Hepatocyte (in vitro differentiated cells): ENCODE measurements around the gene RPL18. TPM values are rescaled to one million over a fixed set of nuclear protein-coding genes. Genes with fewer than 3 reads are reported as not detected.

Experiments used
- DNase-seq: peaks from one replicate; pipeline ENCODE4 v3.0.0-alpha.2; 2016; ENCODE audit warnings: low spot score
- H2AFZ ChIP-seq: fragments of 200-600 bp; sonication (generic); 2 replicates; pipeline ENCODE4 v1.6.0; 2016; ENCODE audit warnings: antibody characterized with exemption, mild to moderate bottlenecking
- H3K27ac ChIP-seq: fragments of 200-600 bp; sonication (generic); 2 replicates; pipeline ENCODE4 v1.5.1; 2016; ENCODE audit warnings: mild to moderate bottlenecking
- H3K27me3 ChIP-seq: fragments of 200-600 bp; sonication (generic); 2 replicates; pipeline ENCODE4 v1.6.1; 2016
- H3K36me3 ChIP-seq: fragments of 200-600 bp; sonication (generic); replicated peaks from 2 replicates; pipeline ENCODE4 v1.5.1; 2016; ENCODE audit warnings: low read depth; ENCODE audit not compliant: insufficient read depth
- H3K4me1 ChIP-seq: fragments of 200-600 bp; sonication (generic); 2 replicates; pipeline ENCODE4 v1.5.1; 2016; ENCODE audit warnings: mild to moderate bottlenecking, moderate library complexity; ENCODE audit not compliant: insufficient read depth
- H3K4me2 ChIP-seq: fragments of 200-600 bp; sonication (generic); 2 replicates; pipeline ENCODE4 v1.6.0; 2016
- H3K4me3 ChIP-seq: fragments of 200-600 bp; sonication (generic); 2 replicates; pipeline ENCODE4 v1.5.1; 2016; ENCODE audit warnings: mild to moderate bottlenecking
- H3K79me2 ChIP-seq: fragments of 200-600 bp; sonication (generic); 2 replicates; pipeline ENCODE4 v1.6.0; 2017; ENCODE audit warnings: mild to moderate bottlenecking
- H3K9me2 ChIP-seq: fragments of 200-600 bp; sonication (generic); replicated peaks from 2 replicates; pipeline ENCODE4 v1.6.0; 2017; ENCODE audit warnings: mild to moderate bottlenecking; ENCODE audit not compliant: insufficient read depth
- H3K9me3 ChIP-seq: fragments of 200-600 bp; sonication (generic); 2 replicates; pipeline ENCODE4 v1.5.1; 2016; ENCODE audit warnings: low read depth, mild to moderate bottlenecking
- H4K20me1 ChIP-seq: fragments of 200-600 bp; sonication (generic); 2 replicates; pipeline ENCODE4 v1.6.0; 2016; ENCODE audit warnings: mild to moderate bottlenecking; ENCODE audit not compliant: insufficient read depth, poor library complexity, severe bottlenecking
- EZH2 ChIP-seq: fragments of 200-600 bp; sonication (generic); IDR thresholded peaks from 2 replicates; pipeline ENCODE4 v1.6.1; 2016; ENCODE audit warnings: antibody characterized with exemption, mild to moderate bottlenecking, borderline replicate concordance
- EZH2phosphoT487 ChIP-seq: fragments of 200-600 bp; sonication (generic); IDR thresholded peaks from one replicate; pipeline ENCODE4 v1.6.1; 2018; ENCODE audit warnings: antibody characterized with exemption, mild to moderate bottlenecking, low read depth, moderate library complexity; ENCODE audit not compliant: unreplicated experiment, severe bottlenecking
- WGBS: methylation state at CpG from one replicate; pipeline ENCODE4 v1.1.6; 2016; ENCODE audit warnings: low lambda C conversion rate; ENCODE audit errors: missing lambda C conversion rate; 5-methylcytosine and 5-hydroxymethylcytosine counted together
- polyA plus RNA-seq: library from polyadenylated mRNA; unstranded; fragments of >200 nt; fragmentation: Nextera tagmentation; extraction: Ambion mirVana; gene quantifications from 2 replicates; pipeline ENCODE4 v1.2.1, GENCODE V29; 2016
- total RNA-seq: library from RNA; depleted of rRNA; stranded (reverse); fragments of >200 nt; gene quantifications from 2 replicates; pipeline ENCODE4 v1.2.3, GENCODE V29; 2014
- TF ChIP-seq, protein P1 (sequence below): fragments of 200-600 bp; sonication (generic); IDR thresholded peaks from 2 replicates; pipeline ENCODE4 v1.5.1; 2016; ENCODE audit warnings: antibody characterized with exemption, mild to moderate bottlenecking; ENCODE audit not compliant: poor library complexity

The RPL18 gene
- total and polyA plus RNA-seq, 2 experiments from 2014 or later = 623 to 1,372 TPM

- Histone ChIP-seq H3K4me2 (peak overlapping the region; percentile 82), H3K4me1 (peaks cover 28% of the 10 kb centered on the region), H3K27me3 (no peaks in the 10 kb centered on the region), H3K79me2 (peaks cover 23% of the 10 kb centered on the region), H3K9me2 (no peaks in the 10 kb centered on the region), H3K9me3 (no peaks in the 10 kb centered on the region), H4K20me1 (no peaks in the 10 kb centered on the region), H2AFZ (no peak overlapping the region), H3K27ac (peak overlapping the region; percentile 90), H3K4me3 (peak overlapping the region; percentile 65), H3K36me3 (no peaks in the 10 kb centered on the region)
- TF ChIP-seq EZH2phosphoT487 (no peak), EZH2 (no peak)
- TF ChIP-seq, protein P1, sequence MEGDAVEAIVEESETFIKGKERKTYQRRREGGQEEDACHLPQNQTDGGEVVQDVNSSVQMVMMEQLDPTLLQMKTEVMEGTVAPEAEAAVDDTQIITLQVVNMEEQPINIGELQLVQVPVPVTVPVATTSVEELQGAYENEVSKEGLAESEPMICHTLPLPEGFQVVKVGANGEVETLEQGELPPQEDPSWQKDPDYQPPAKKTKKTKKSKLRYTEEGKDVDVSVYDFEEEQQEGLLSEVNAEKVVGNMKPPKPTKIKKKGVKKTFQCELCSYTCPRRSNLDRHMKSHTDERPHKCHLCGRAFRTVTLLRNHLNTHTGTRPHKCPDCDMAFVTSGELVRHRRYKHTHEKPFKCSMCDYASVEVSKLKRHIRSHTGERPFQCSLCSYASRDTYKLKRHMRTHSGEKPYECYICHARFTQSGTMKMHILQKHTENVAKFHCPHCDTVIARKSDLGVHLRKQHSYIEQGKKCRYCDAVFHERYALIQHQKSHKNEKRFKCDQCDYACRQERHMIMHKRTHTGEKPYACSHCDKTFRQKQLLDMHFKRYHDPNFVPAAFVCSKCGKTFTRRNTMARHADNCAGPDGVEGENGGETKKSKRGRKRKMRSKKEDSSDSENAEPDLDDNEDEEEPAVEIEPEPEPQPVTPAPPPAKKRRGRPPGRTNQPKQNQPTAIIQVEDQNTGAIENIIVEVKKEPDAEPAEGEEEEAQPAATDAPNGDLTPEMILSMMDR = no peak
- peak; percentile 73 for DNase-seq
- WGBS = 45% methylated on average over 20 of the region's 24 CpGs
These were observed 6.1 kb upstream of the RPL18 start for GRCh38 chr19:48624791-48625723.

GRCh38 chr19:48624067-48624594 is 5.2 kb upstream of the RPL18 start:
- H3K4me2 ChIP-seq = peak overlapping the region; percentile 82
- H2AFZ ChIP-seq = peak overlapping the region; percentile 74
- H3K4me3 ChIP-seq = peak overlapping the region; percentile 65
- H3K9me3 ChIP-seq = no peaks in the 10 kb centered on the region
- H3K36me3 ChIP-seq = no peaks in the 10 kb centered on the region
- H3K4me1 ChIP-seq = peaks cover 24% of the 10 kb centered on the region
- no peaks in the 10 kb centered on the region for H4K20me1 ChIP-seq
- peaks cover 23% of the 10 kb centered on the region for H3K79me2 ChIP-seq
- DNase-seq = peak; percentile 100
- WGBS = 2% methylated on average over 36 of the region's 40 CpGs
- H3K9me2 ChIP-seq = no peaks in the 10 kb centered on the region
- TF ChIP-seq EZH2phosphoT487 = no peak
- no peak for TF ChIP-seq EZH2
- TF ChIP-seq, protein P1 = no peak
- peak overlapping the region; percentile 90 for H3K27ac ChIP-seq
- no peaks in the 10 kb centered on the region for H3K27me3 ChIP-seq

DNA sequence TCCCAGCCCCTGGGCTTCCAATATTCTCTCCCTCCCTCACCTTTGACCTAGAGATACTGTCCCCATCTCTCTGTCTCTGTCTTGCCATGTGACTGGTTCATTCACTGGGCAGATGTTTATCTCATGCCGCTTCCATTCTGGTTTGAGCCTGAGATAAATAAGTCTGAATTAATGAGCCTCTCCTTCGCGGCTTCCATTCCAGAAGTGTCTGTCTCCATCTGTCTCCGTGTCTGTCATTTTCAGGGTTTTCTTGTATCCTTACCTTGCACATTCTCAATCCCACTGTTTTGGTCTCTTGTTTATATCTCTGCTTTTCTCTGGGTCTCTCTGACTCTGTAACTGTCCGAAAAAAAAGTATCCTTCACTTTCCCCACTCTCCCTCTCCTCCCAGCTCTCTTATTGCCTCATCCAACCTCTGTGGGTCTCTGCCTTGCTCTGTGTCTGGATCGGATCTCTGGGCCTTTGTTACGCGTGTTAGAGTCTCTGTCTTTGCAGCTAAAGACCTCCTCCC is 4.6 kb upstream of the RPL18 start:
- Histone ChIP-seq H3K9me2 (no peaks in the 10 kb centered on the region), H3K27me3 (no peaks in the 10 kb centered on the region), H3K4me2 (peak overlapping the region; percentile 76), H3K79me2 (peaks cover 25% of the 10 kb centered on the region), H3K36me3 (no peaks in the 10 kb centered on the region), H3K9me3 (no peaks in the 10 kb centered on the region), H3K27ac (peak overlapping the region; percentile 87), H4K20me1 (no peaks in the 10 kb centered on the region), H3K4me1 (peaks cover 24% of the 10 kb centered on the region), H2AFZ (peak overlapping the region; percentile 74), H3K4me3 (peak overlapping the region; percentile 15)
- TF ChIP-seq EZH2phosphoT487 (no peak), EZH2 (no peak)
- TF ChIP-seq, protein P1 = no peak
- DNase-seq = peak; percentile 10
- 18% methylated on average over 8 of the region's 8 CpGs for WGBS
